RWPE2 (cell line): Measurements from ENCODE around the gene KAZN.

Experiments
- ATAC-seq: fragments of 200-7000 bp; cut with Tn5 transposase; 3 replicates; pipeline ENCODE4 v1.9.1; 2021; ENCODE audit warnings: low read depth
- DNase-seq: peaks from one replicate; pipeline ENCODE4 v3.0.0-alpha.2; 2020; ENCODE audit warnings: low spot score
- H3K27ac ChIP-seq: fragments of 450-650 bp; 2 replicates; pipeline ENCODE4 v1.5.1; 2017; ENCODE audit warnings: mild to moderate bottlenecking; ENCODE audit not compliant: poor library complexity, severe bottlenecking
- H3K27me3 ChIP-seq: fragments of 250-450 bp; sonication (Bioruptor Pico); 2 replicates; pipeline ENCODE4 v1.5.1; 2021; ENCODE audit warnings: mild to moderate bottlenecking, moderate library complexity; ENCODE audit not compliant: insufficient read depth, poor library complexity, severe bottlenecking
- H3K36me3 ChIP-seq: fragments of 250-450 bp; sonication (Bioruptor Pico); 2 replicates; pipeline ENCODE4 v1.5.1; 2020; ENCODE audit warnings: low read depth, mild to moderate bottlenecking, moderate library complexity
- H3K4me1 ChIP-seq: fragments of 250-450 bp; sonication (Bioruptor Pico); 2 replicates; pipeline ENCODE4 v1.5.1; 2021; ENCODE audit warnings: mild to moderate bottlenecking, moderate library complexity; ENCODE audit not compliant: insufficient read depth, poor library complexity, severe bottlenecking
- H3K4me3 ChIP-seq: fragments of 250-450 bp; sonication (Bioruptor Pico); 2 replicates; pipeline ENCODE4 v1.5.1; 2021; ENCODE audit warnings: mild to moderate bottlenecking, moderate library complexity; ENCODE audit not compliant: severe bottlenecking
- H3K9me3 ChIP-seq: fragments of 250-450 bp; sonication (Bioruptor Pico); 2 replicates; pipeline ENCODE4 v1.5.1; 2021; ENCODE audit warnings: mild to moderate bottlenecking, moderate library complexity; ENCODE audit not compliant: severe bottlenecking
- TF ChIP-seq, protein P1 (sequence below): fragments of 450-650 bp; IDR thresholded peaks from one replicate; pipeline ENCODE4 v1.5.1; 2017; ENCODE audit warnings: mild to moderate bottlenecking, moderate library complexity; ENCODE audit not compliant: poor library complexity, severe bottlenecking

Gene KAZN

GRCh38 chr1:15062479-15063099 is 464.1 kb downstream of the KAZN start:
- H3K36me3 ChIP-seq = no peaks in the 10 kb centered on the region
- peaks cover 5% of the 10 kb centered on the region for H3K4me1 ChIP-seq
- no peaks in the 10 kb centered on the region for H3K27me3 ChIP-seq
- peaks cover 2% of the 10 kb centered on the region for H3K9me3 ChIP-seq
- ATAC-seq (no peak), DNase-seq (no peak)
- no peak overlapping the region for H3K4me3 ChIP-seq
- H3K27ac ChIP-seq = no peak overlapping the region
- TF ChIP-seq, protein P1, sequence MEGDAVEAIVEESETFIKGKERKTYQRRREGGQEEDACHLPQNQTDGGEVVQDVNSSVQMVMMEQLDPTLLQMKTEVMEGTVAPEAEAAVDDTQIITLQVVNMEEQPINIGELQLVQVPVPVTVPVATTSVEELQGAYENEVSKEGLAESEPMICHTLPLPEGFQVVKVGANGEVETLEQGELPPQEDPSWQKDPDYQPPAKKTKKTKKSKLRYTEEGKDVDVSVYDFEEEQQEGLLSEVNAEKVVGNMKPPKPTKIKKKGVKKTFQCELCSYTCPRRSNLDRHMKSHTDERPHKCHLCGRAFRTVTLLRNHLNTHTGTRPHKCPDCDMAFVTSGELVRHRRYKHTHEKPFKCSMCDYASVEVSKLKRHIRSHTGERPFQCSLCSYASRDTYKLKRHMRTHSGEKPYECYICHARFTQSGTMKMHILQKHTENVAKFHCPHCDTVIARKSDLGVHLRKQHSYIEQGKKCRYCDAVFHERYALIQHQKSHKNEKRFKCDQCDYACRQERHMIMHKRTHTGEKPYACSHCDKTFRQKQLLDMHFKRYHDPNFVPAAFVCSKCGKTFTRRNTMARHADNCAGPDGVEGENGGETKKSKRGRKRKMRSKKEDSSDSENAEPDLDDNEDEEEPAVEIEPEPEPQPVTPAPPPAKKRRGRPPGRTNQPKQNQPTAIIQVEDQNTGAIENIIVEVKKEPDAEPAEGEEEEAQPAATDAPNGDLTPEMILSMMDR = peak; percentile 25

- no peak for ATAC-seq
- TF ChIP-seq, protein P1 = no peak
- H3K4me3 ChIP-seq = no peak overlapping the region
Observed at GRCh38 chr1:15063346-15063745, 464.9 kb downstream of the KAZN start.

GRCh38 chr1:15063783-15064182 is 465.3 kb downstream of the KAZN start:
- no peak for ATAC-seq
- Histone ChIP-seq H3K9me3 (peaks cover 2% of the 10 kb centered on the region), H3K4me3 (no peak overlapping the region), H3K27ac (no peak overlapping the region), H3K27me3 (no peaks in the 10 kb centered on the region), H3K36me3 (no peaks in the 10 kb centered on the region), H3K4me1 (peaks cover 5% of the 10 kb centered on the region)
- TF ChIP-seq, protein P1 = no peak
- no peak for DNase-seq

More at GRCh38 chr1:15063346-15063745, 464.9 kb downstream of the KAZN start:
- peaks cover 5% of the 10 kb centered on the region for H3K4me1 ChIP-seq
- no peaks in the 10 kb centered on the region for H3K36me3 ChIP-seq
- no peak for DNase-seq
- no peak overlapping the region for H3K27ac ChIP-seq
- no peaks in the 10 kb centered on the region for H3K27me3 ChIP-seq
- H3K9me3 ChIP-seq = peaks cover 2% of the 10 kb centered on the region

DNA sequence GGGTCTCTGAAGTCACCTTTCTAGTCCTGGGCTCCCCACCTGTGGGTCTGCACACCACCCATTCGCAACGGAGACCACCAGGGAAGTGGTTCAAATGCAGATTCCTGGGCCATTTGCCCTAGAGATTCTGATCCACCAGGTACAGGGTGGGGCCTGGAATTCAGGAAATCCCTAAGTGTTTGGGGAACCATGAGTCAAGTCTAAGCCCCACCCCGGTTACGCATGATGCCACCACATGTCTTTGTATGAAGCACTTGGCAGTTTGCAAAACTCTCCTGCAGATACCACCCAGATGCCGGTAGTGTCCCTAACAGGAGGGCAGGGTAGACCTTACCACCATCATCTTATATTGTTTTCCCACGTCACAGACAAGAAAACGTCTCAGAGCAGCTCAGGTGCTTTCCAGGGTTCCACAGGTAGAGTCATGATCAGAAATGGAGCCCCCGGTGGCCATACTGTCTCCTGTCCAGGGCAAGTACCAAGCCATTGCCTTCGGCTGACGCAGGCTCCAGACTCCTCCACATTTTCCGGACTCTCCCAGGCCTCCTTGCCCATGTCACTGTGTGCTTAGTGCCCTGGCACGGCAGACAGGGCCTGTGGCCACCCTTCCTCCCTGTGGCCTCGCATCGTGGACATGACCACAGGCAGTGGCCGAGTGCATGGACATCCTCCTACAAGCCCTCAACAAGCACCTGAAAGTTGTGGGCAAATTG is 465.9 kb downstream of the KAZN start:
- DNase-seq (no peak), ATAC-seq (peak; percentile 76)
- H3K9me3 ChIP-seq = peaks cover 2% of the 10 kb centered on the region
- H3K36me3 ChIP-seq = no peaks in the 10 kb centered on the region
- no peak overlapping the region for H3K27ac ChIP-seq
- TF ChIP-seq, protein P1 = peak; percentile 22
- H3K4me3 ChIP-seq = no peak overlapping the region
- H3K27me3 ChIP-seq = no peaks in the 10 kb centered on the region
- H3K4me1 ChIP-seq = peaks cover 5% of the 10 kb centered on the region

GRCh38 chr1:15065291-15065690 is 466.8 kb downstream of the KAZN start:
- peaks cover 2% of the 10 kb centered on the region for H3K9me3 ChIP-seq
- TF ChIP-seq, protein P1 = no peak
- peaks cover 5% of the 10 kb centered on the region for H3K4me1 ChIP-seq
- no peaks in the 10 kb centered on the region for H3K27me3 ChIP-seq
- H3K27ac ChIP-seq = no peak overlapping the region
- DNase-seq (no peak), ATAC-seq (no peak)
- H3K36me3 ChIP-seq = no peaks in the 10 kb centered on the region
- no peak overlapping the region for H3K4me3 ChIP-seq
